Memory B cell (primary cell): ENCODE results near the gene SERPINH1.
A peak's percentile ranks its signal among the peaks of the same experiment; 100 is the strongest.

Experiments
- ATAC-seq: fragments of 150-1000 bp; cut with Tn5 transposase; 2 replicates; pipeline ENCODE4 v1.10.0; 2021; ENCODE audit warnings: low read depth, mild to moderate bottlenecking, moderate library complexity
- DNase-seq, 2 donors: peaks; one replicate each; pipeline ENCODE4 v3.0.0; 2022; ENCODE audit warnings: low spot score in 2 of 2
- H3K27ac Mint-ChIP-seq: one replicate; pipeline ENCODE4 v1.8.0; 2022; ENCODE audit warnings: mild to moderate bottlenecking, moderate library complexity, mixed read lengths
- H3K27me3 Mint-ChIP-seq: one replicate; pipeline ENCODE4 v1.8.0; 2022; ENCODE audit warnings: mixed read lengths
- H3K36me3 Mint-ChIP-seq: one replicate; pipeline ENCODE4 v1.8.0; 2022; ENCODE audit warnings: mild to moderate bottlenecking, mixed read lengths
- H3K4me1 Mint-ChIP-seq: one replicate; pipeline ENCODE4 v1.8.0; 2022; ENCODE audit warnings: mixed read lengths
- H3K4me3 Mint-ChIP-seq: one replicate; pipeline ENCODE4 v1.8.0; 2022; ENCODE audit warnings: mild to moderate bottlenecking, moderate library complexity, mixed read lengths
- H3K9me3 Mint-ChIP-seq: one replicate; pipeline ENCODE4 v1.8.0; 2022; ENCODE audit warnings: mixed read lengths

SERPINH1 gene

GRCh38 chr11:75538150-75538942 is 23.7 kb upstream of the SERPINH1 start:
- Mint-ChIP-seq H3K27ac (no peak overlapping the region), H3K27me3 (peaks cover 18% of the 10 kb centered on the region), H3K9me3 (no peaks in the 10 kb centered on the region), H3K36me3 (no peaks in the 10 kb centered on the region), H3K4me3 (no peak overlapping the region), H3K4me1 (peaks cover 29% of the 10 kb centered on the region)
- DNase-seq (no peak), ATAC-seq (no peak)

GRCh38 chr11:75539459-75540334 is 22.4 kb upstream of the SERPINH1 start:
- no peaks in the 10 kb centered on the region for H3K36me3 Mint-ChIP-seq
- no peak overlapping the region for H3K4me3 Mint-ChIP-seq
- H3K27ac Mint-ChIP-seq = no peak overlapping the region
- H3K9me3 Mint-ChIP-seq = no peaks in the 10 kb centered on the region
- peaks cover 26% of the 10 kb centered on the region for H3K4me1 Mint-ChIP-seq
- DNase-seq = no peak
- ATAC-seq = no peak
- peaks cover 20% of the 10 kb centered on the region for H3K27me3 Mint-ChIP-seq

- H3K27me3 Mint-ChIP-seq = peaks cover 20% of the 10 kb centered on the region
- H3K27ac Mint-ChIP-seq = no peak overlapping the region
- no peak for ATAC-seq
- no peak for DNase-seq
- H3K36me3 Mint-ChIP-seq = no peaks in the 10 kb centered on the region
- peaks cover 21% of the 10 kb centered on the region for H3K4me1 Mint-ChIP-seq
- H3K4me3 Mint-ChIP-seq = no peak overlapping the region
- no peaks in the 10 kb centered on the region for H3K9me3 Mint-ChIP-seq
Measured at GRCh38 chr11:75541193-75542087, 20.6 kb upstream of the SERPINH1 start.

GRCh38 chr11:75542088-75542438 is 20.0 kb upstream of the SERPINH1 start:
- Mint-ChIP-seq H3K9me3 (no peaks in the 10 kb centered on the region), H3K4me3 (no peak overlapping the region), H3K4me1 (peaks cover 15% of the 10 kb centered on the region), H3K36me3 (no peaks in the 10 kb centered on the region), H3K27ac (no peak overlapping the region), H3K27me3 (peaks cover 20% of the 10 kb centered on the region)
- no peak for DNase-seq
- no peak for ATAC-seq

DNA sequence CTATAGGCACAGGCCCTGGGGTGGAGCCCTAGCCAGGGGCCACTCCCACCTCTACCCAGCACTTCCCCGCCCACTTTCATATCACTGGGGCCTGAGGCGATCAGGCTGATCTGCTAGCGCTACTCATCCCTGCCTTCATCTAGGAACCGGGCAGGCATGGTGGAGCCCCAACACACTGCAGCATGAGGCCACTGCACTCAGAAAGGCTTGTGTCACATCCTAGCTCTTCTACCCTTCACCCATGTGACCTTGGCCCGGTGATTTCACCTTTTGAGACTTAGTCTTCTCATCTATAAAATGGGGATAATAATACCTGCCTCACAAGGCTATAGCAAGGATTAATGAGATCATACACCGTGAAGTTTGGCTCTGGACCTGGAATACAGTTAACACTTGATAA is 18.2 kb upstream of the SERPINH1 start:
- peaks cover 20% of the 10 kb centered on the region for H3K27me3 Mint-ChIP-seq
- H3K4me3 Mint-ChIP-seq = no peak overlapping the region
- DNase-seq = no peak
- no peaks in the 10 kb centered on the region for H3K36me3 Mint-ChIP-seq
- no peak overlapping the region for H3K27ac Mint-ChIP-seq
- ATAC-seq = no peak
- H3K4me1 Mint-ChIP-seq = no peaks in the 10 kb centered on the region
- no peaks in the 10 kb centered on the region for H3K9me3 Mint-ChIP-seq

- H3K27ac Mint-ChIP-seq = no peak overlapping the region
Measured at GRCh38 chr11:75547177-75547576, 14.9 kb upstream of the SERPINH1 start.

DNA sequence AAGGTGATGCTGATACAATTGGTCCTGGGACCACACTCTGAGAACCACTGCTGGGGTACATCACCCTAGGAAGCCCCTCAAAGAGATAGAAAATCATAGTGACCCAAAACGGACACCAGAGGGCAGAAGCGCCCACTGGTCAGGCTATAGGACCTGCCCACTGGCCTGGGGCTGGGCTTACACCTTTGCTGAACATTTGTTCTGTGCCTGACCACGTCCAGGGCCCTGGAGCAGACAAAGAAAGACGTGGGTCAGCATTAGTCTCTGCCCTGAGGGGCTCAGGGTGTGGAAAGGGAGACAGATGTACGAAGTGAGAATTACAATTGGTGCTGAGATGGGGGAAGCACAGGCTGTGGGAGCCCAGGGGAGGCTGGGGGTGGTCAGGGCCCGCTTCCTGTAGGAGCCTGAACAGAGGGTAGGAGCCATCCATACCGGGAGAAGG is 14.4 kb upstream of the SERPINH1 start:
- H3K4me3 Mint-ChIP-seq = no peak overlapping the region
- ATAC-seq = peak; percentile 37
- DNase-seq = peak in 1 of 2 donors; percentile 23
- peaks cover 13% of the 10 kb centered on the region for H3K27me3 Mint-ChIP-seq
- H3K9me3 Mint-ChIP-seq = peaks cover 2% of the 10 kb centered on the region
- no peaks in the 10 kb centered on the region for H3K4me1 Mint-ChIP-seq
- H3K27ac Mint-ChIP-seq = no peak overlapping the region
- H3K36me3 Mint-ChIP-seq = no peaks in the 10 kb centered on the region

More at GRCh38 chr11:75547177-75547576, 14.9 kb upstream of the SERPINH1 start:
- Mint-ChIP-seq H3K9me3 (peaks cover 2% of the 10 kb centered on the region), H3K36me3 (no peaks in the 10 kb centered on the region), H3K27me3 (peaks cover 13% of the 10 kb centered on the region), H3K4me1 (no peaks in the 10 kb centered on the region), H3K4me3 (no peak overlapping the region)
- DNase-seq (no peak), ATAC-seq (no peak)

DNA sequence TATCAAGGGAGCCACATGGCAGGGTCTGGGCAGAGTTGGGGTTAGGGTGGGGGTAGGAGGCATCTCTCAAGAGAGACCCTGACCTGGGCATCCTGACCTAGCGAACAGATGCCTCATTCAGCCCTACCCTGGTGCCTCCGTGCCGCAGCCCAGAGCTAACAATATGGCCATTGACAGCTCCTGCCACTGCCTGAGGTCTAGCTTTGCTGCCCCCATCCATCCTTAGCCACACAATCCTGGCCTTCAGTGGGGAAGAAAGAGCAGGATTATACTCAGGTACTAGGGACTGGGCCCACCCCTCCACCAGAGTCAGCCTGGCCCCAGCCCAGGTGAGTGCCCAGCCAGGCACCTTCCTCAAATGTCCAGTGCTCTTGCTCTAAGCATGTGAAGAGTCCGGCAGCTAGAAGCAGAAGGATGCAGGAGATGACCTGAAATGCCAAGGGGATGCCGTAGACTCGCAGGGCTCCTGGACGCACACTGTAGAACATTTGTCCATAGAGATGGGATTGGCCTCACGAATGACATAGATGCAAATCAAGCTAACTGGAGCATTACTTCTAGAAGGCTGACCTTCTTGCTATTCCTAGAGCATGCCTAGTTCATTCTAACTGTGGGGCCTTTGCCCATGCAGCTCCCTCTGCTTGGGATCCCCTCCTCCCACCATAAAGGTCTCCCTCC is 13.3 kb upstream of the SERPINH1 start:
- no peak overlapping the region for H3K27ac Mint-ChIP-seq
- H3K4me1 Mint-ChIP-seq = no peaks in the 10 kb centered on the region
- no peak for ATAC-seq
- H3K36me3 Mint-ChIP-seq = no peaks in the 10 kb centered on the region
- DNase-seq = no peak
- peaks cover 12% of the 10 kb centered on the region for H3K27me3 Mint-ChIP-seq
- H3K9me3 Mint-ChIP-seq = peaks cover 2% of the 10 kb centered on the region
- H3K4me3 Mint-ChIP-seq = no peak overlapping the region

DNA sequence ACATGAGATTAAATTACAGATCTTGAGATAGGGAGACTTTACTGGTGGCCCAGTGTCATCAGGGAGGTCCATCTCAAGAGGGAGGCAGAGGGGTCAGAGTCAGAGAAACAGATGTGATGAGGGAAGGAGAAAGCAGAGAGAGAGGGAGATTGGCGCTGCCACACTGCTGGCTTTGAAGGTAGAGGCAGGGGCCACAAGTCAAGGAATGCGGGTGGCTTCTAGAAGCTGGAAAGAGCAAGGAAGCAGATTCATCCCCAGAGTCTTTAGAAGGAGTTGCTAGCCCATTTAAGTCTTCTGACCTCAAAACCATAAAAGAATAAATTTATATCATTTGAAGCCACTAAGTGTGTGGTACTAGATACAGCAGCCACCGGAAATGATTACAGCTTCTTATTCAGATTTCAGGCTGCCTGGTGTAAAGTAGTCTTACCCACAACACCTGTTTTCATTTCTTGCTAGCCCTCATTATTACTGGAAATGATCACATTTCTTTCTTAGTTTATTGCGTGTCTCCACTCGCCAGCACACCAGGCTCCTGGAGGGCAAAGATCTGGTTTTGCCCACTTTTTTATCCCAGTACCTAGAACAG is 12.6 kb upstream of the SERPINH1 start:
- Mint-ChIP-seq H3K9me3 (peaks cover 2% of the 10 kb centered on the region), H3K4me1 (no peaks in the 10 kb centered on the region), H3K27me3 (peaks cover 10% of the 10 kb centered on the region), H3K27ac (no peak overlapping the region), H3K36me3 (no peaks in the 10 kb centered on the region), H3K4me3 (no peak overlapping the region)
- DNase-seq = no peak
- ATAC-seq = no peak

GRCh38 chr11:75553182-75553581 is 8.9 kb upstream of the SERPINH1 start:
- no peak for ATAC-seq
- H3K4me1 Mint-ChIP-seq = no peaks in the 10 kb centered on the region

DNA sequence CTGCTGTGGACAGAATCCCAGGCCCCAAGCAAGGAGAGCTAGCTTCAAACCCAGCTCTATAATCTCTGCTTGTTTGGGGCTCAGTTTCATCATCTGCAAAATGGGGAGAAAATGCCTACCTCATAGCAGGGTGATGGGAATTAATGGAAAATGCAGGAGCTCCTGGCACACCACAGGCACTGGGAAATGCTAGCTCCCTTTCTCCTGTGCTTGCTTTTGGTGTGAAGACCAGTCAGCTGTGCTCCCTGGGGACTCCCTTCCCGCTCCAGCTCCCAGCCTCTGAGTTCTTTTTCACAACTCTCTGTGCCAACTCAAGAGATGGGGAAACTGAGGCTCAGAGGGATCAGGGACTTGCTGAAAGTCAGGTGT is 8.2 kb upstream of the SERPINH1 start:
- DNase-seq = no peak
- no peak for ATAC-seq
- no peaks in the 10 kb centered on the region for H3K36me3 Mint-ChIP-seq
- peaks cover 2% of the 10 kb centered on the region for H3K9me3 Mint-ChIP-seq
- no peak overlapping the region for H3K27ac Mint-ChIP-seq
- H3K27me3 Mint-ChIP-seq = peaks cover 3% of the 10 kb centered on the region
- no peaks in the 10 kb centered on the region for H3K4me1 Mint-ChIP-seq
- H3K4me3 Mint-ChIP-seq = no peak overlapping the region

More at GRCh38 chr11:75553182-75553581, 8.9 kb upstream of the SERPINH1 start:
- Mint-ChIP-seq H3K27ac (no peak overlapping the region), H3K9me3 (peaks cover 2% of the 10 kb centered on the region), H3K36me3 (no peaks in the 10 kb centered on the region), H3K27me3 (peaks cover 3% of the 10 kb centered on the region), H3K4me3 (no peak overlapping the region)
- no peak for DNase-seq

DNA sequence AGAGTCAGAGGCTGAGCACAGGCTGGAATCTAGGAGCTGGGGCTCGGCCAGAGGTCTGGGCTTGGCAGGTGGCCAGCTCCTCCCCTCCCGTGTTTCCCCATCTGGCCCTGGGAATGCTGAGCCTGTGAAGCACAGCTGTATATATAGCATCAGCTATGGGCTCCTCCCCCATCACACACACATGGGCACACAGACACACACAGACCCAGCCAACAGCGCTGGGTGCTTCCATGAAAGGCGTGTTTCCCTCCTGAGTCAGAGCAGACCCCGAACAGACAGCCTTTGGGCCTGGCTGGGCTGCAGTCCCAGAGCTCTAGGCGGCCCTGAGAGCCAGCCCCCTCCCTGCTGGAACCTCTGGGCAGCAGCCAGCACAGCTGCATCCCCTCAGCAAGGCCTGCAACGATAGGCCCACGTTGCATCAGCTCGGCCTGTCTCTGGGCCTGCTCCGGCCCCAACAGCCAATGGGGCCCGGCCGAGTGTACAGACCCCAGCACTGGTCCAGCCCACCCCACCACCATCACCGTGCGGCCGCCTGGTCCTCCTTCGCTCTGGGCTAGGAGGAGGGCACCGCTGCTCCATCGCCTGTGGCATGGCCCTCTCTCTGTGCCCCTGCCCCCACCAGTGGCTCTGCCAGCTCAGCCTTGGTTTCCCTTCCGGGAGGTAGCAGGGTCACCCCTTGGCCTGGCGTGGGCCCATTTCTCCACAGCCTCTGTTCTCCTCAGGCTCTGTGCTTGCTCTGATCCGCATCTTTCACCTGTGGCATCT is 7.6 kb upstream of the SERPINH1 start:
- H3K36me3 Mint-ChIP-seq = no peaks in the 10 kb centered on the region
- DNase-seq = no peak

More for the DNA sequence above, 7.6 kb upstream of the SERPINH1 start:
- Mint-ChIP-seq H3K4me1 (no peaks in the 10 kb centered on the region), H3K27ac (no peak overlapping the region), H3K4me3 (no peak overlapping the region), H3K9me3 (no peaks in the 10 kb centered on the region), H3K27me3 (peaks cover 3% of the 10 kb centered on the region)
- ATAC-seq = no peak
